ENCODE data around the gene DENR.

DENR gene

GRCh38 chr12:122819209-122819785 lies 66.7 kb downstream of the DENR start:
- H3K4me3 ChIP-seq (ENCODE audit: low read depth, low read length) = no peak overlapping the region
- no peak for DNase-seq (ENCODE audit: low read depth)

GRCh38 chr12:122820138-122820537 lies 67.5 kb downstream of the DENR start:
- DNase-seq (ENCODE audit: low read depth) = no peak
- H3K4me3 ChIP-seq (ENCODE audit: low read depth, low read length) = no peak overlapping the region
- TF ChIP-seq POLR2A (IDR thresholded peaks at IDR 0.05; ENCODE audit: extremely low read depth, insufficient read length) (no peak), MYC (IDR thresholded peaks at IDR 0.05; ENCODE audit: low read depth, low read length) (no peak), CTCF (IDR thresholded peaks at IDR 0.05; ENCODE audit: low read depth, low read length) (no peak)

More at GRCh38 chr12:122819209-122819785, 66.7 kb downstream of the DENR start:
- TF ChIP-seq MYC (IDR thresholded peaks at IDR 0.05; ENCODE audit: low read depth, low read length) (no peak), MAX (IDR thresholded peaks at IDR 0.05; ENCODE audit: low read depth, low read length) (no peak), CTCF (IDR thresholded peaks at IDR 0.05; ENCODE audit: low read depth, low read length) (no peak), POLR2A (IDR thresholded peaks at IDR 0.05; ENCODE audit: extremely low read depth, insufficient read length) (no peak)

Data from NB4 (cell line).